ENCODE measurements around the gene CARD9. TPM values are rescaled to one million over a fixed set of nuclear protein-coding genes. Genes with fewer than 3 reads are reported as not detected.

Gene CARD9
- total and polyA plus RNA-seq, 2 donors (not counting 1 experiment from before 2014, with no cell fraction given) = 0.69 to 3.3 TPM

- Histone ChIP-seq H3K4me3 (replicated peaks in 1 of 4; ENCODE audit: control extremely low read depth in 1 of 4, insufficient read depth in 1 of 4, low read depth in 3 of 4, low read length in 4 of 4) (no peak overlapping the region), H3K4me2 (ENCODE audit: extremely low read depth, insufficient read depth, low read length) (no peak overlapping the region), H3K79me2 (ENCODE audit: control insufficient read depth, insufficient read depth, low read length) (peaks cover 19% of the 10 kb centered on the region), H3K36me3 (ENCODE audit: control insufficient read depth, insufficient read depth, low read length) (no peaks in the 10 kb centered on the region), H3K27ac (ENCODE audit: insufficient read depth, low read length) (no peak overlapping the region), H3K9me3 (ENCODE audit: control insufficient read depth, insufficient read depth, low read depth, low read length) (no peaks in the 10 kb centered on the region), H3K27me3 (ENCODE audit: control insufficient read depth, insufficient read depth, low read length) (peaks cover 3% of the 10 kb centered on the region), H3K4me1 (ENCODE audit: control insufficient read depth, extremely low read depth, insufficient read depth, low read length) (peaks cover 23% of the 10 kb centered on the region), H4K20me1 (ENCODE audit: control insufficient read depth, extremely low read depth, insufficient read depth, low read length) (no peaks in the 10 kb centered on the region), H3K9ac (ENCODE audit: insufficient read depth, low read length) (no peak overlapping the region), H2AFZ (ENCODE audit: low read length) (no peak overlapping the region)
- no peak for DNase-seq (ENCODE audit: low read depth in 2 of 2)
- TF ChIP-seq, protein P1, sequence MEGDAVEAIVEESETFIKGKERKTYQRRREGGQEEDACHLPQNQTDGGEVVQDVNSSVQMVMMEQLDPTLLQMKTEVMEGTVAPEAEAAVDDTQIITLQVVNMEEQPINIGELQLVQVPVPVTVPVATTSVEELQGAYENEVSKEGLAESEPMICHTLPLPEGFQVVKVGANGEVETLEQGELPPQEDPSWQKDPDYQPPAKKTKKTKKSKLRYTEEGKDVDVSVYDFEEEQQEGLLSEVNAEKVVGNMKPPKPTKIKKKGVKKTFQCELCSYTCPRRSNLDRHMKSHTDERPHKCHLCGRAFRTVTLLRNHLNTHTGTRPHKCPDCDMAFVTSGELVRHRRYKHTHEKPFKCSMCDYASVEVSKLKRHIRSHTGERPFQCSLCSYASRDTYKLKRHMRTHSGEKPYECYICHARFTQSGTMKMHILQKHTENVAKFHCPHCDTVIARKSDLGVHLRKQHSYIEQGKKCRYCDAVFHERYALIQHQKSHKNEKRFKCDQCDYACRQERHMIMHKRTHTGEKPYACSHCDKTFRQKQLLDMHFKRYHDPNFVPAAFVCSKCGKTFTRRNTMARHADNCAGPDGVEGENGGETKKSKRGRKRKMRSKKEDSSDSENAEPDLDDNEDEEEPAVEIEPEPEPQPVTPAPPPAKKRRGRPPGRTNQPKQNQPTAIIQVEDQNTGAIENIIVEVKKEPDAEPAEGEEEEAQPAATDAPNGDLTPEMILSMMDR (conservative IDR thresholded peaks at IDR 0.05 in 1 of 2, IDR thresholded peaks at IDR 0.05 in 1 of 2; ENCODE audit: low read depth in 1 of 2, low read length in 2 of 2) = no peak
- TF ChIP-seq EZH2 (IDR thresholded peaks at IDR 0.05; ENCODE audit: low read length, missing control alignments) = no peak
Observed at GRCh38 chr9:136324501-136325300, 48.8 kb downstream of the CARD9 start.

DNA sequence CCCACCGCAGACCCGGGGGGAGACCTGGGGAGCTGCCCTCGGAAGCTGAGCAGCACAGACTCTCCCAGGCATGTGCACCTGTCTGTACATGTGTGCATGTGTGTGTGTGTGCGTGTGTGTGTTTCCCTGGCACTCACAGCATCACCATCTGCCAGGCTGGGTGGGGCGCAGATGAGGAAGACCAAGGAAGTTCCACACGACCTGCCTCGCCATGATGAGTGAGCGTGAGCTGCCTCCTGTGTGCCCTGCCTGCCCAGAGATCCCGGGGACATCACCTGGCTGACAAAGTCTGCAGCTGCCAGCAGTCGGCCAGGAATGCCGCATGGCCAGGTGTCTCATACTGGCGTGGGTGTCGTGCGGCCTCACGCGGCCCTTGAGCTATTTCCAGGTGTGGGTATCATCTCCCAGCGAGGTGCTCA is 50.1 kb downstream of the CARD9 start:
- DNase-seq (ENCODE audit: low read depth in 2 of 2) = no peak

DNA sequence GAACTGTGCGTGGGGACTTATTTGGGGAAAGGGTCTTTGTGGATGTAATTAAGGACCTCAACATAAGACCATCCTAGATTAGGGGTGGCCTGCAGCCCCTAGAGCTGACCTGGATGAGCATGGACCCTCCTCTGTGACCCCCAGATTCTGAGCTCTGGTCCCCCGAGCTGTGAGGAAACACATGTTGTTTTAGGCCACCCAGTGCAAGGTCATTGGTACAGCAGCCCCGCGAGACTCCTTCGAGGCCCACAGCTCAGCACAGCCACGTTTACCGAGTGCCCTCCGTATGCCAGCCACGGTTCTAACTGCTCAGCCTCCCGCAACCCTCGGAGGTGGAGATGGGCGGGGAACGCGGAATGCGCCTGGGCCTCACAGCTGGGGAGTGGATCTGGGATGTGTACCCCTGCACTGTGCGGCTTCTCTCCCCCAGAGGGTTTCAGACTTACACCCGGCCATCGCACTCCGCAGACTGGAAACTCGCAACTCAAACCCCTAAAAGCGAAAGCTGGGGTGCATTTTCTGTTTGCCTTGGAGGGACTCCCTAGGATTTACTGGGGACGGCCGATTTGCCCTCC is 50.6 kb downstream of the CARD9 start:
- Histone ChIP-seq H4K20me1 (ENCODE audit: control insufficient read depth, extremely low read depth, insufficient read depth, low read length) (no peaks in the 10 kb centered on the region), H3K9me3 (ENCODE audit: control insufficient read depth, insufficient read depth, low read depth, low read length) (no peaks in the 10 kb centered on the region), H3K27ac (ENCODE audit: insufficient read depth, low read length) (no peak overlapping the region), H3K4me3 (replicated peaks in 1 of 4; ENCODE audit: control extremely low read depth in 1 of 4, insufficient read depth in 1 of 4, low read depth in 3 of 4, low read length in 4 of 4) (no peak overlapping the region), H3K27me3 (ENCODE audit: control insufficient read depth, insufficient read depth, low read length) (peaks cover 3% of the 10 kb centered on the region), H3K9ac (ENCODE audit: insufficient read depth, low read length) (no peak overlapping the region), H2AFZ (ENCODE audit: low read length) (no peak overlapping the region), H3K36me3 (ENCODE audit: control insufficient read depth, insufficient read depth, low read length) (no peaks in the 10 kb centered on the region), H3K4me1 (ENCODE audit: control insufficient read depth, extremely low read depth, insufficient read depth, low read length) (peaks cover 17% of the 10 kb centered on the region), H3K4me2 (ENCODE audit: extremely low read depth, insufficient read depth, low read length) (no peak overlapping the region), H3K79me2 (ENCODE audit: control insufficient read depth, insufficient read depth, low read length) (peaks cover under 1% of the 10 kb centered on the region)
- TF ChIP-seq, protein P1 (conservative IDR thresholded peaks at IDR 0.05 in 1 of 2, IDR thresholded peaks at IDR 0.05 in 1 of 2; ENCODE audit: low read depth in 1 of 2, low read length in 2 of 2) = no peak
- TF ChIP-seq EZH2 (IDR thresholded peaks at IDR 0.05; ENCODE audit: low read length, missing control alignments) = no peak
- no peak for DNase-seq (ENCODE audit: low read depth in 2 of 2)

More for the DNA sequence above, 50.1 kb downstream of the CARD9 start:
- Histone ChIP-seq H3K79me2 (ENCODE audit: control insufficient read depth, insufficient read depth, low read length) (peaks cover 6% of the 10 kb centered on the region), H3K9ac (ENCODE audit: insufficient read depth, low read length) (no peak overlapping the region), H3K4me3 (replicated peaks in 1 of 4; ENCODE audit: control extremely low read depth in 1 of 4, insufficient read depth in 1 of 4, low read depth in 3 of 4, low read length in 4 of 4) (no peak overlapping the region), H4K20me1 (ENCODE audit: control insufficient read depth, extremely low read depth, insufficient read depth, low read length) (no peaks in the 10 kb centered on the region), H3K36me3 (ENCODE audit: control insufficient read depth, insufficient read depth, low read length) (no peaks in the 10 kb centered on the region), H3K4me1 (ENCODE audit: control insufficient read depth, extremely low read depth, insufficient read depth, low read length) (peaks cover 17% of the 10 kb centered on the region), H2AFZ (ENCODE audit: low read length) (no peak overlapping the region), H3K9me3 (ENCODE audit: control insufficient read depth, insufficient read depth, low read depth, low read length) (no peaks in the 10 kb centered on the region), H3K27ac (ENCODE audit: insufficient read depth, low read length) (no peak overlapping the region), H3K4me2 (ENCODE audit: extremely low read depth, insufficient read depth, low read length) (no peak overlapping the region), H3K27me3 (ENCODE audit: control insufficient read depth, insufficient read depth, low read length) (peaks cover 3% of the 10 kb centered on the region)
- TF ChIP-seq, protein P1 (conservative IDR thresholded peaks at IDR 0.05 in 1 of 2, IDR thresholded peaks at IDR 0.05 in 1 of 2; ENCODE audit: low read depth in 1 of 2, low read length in 2 of 2) = no peak
- no peak for TF ChIP-seq EZH2 (IDR thresholded peaks at IDR 0.05; ENCODE audit: low read length, missing control alignments)

Data from fibroblast of lung (primary cell).